HUDEP-2 (cell line): ENCODE measurements around the gene RPL36AL.
"Not testable (repeated sequence)": the region's sequence is repeated elsewhere in the genome, so short reads cannot be mapped to it uniquely, and the experiment has no call there.

Experiments
- DNase-seq, 76 experiments: peaks; one replicate each; lab custom pipeline; 2025; ENCODE audit not compliant: unreplicated experiment in 76 of 76; lab: John Stamatoyannopoulos, UW

RPL36AL gene

DNA sequence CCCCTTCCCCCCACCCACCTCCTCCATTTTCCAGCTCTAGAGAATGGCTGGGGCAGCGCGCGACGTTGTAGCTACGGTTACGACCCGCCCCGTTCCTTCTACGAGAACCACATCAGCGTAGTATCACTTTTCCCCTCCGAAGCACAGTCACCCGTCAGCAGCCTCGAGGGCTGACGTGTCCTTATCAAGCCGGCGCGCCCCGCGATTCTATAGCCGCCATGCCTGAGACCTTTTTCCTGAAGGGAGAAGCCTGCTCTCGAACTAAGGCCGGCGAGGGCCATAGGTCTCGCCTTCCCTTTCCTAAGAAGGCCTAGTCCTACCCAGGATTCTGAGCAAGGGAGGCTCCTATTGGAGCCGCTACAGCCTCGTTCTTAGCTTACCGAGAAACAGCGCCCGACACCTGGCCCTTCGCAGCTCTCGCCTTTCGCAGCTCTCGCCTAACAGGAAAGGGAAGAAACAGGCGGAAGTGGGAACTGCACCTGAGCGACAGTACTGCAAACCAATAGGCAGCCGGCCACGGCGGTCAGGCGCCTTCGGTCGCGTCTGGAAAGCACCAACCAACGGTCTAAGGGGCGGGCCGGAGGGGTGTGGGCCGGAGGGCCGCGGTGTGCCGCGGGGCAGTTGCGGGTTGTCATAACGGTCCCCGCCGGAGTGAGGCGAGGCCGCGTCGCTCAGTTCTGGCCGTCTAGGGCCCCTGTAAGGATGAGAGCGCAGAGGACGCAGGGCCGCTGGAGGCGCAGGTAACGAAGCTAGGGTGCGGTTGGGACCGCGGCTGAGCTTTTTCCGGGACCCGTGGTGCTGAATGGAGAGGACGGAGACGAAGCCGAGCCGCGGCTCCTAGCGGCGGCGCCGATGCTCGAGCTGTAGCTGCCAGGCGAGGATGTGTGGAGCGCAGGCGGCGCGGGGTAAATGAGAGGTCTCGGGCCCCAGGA lies at the start of gene RPL36AL, which contains the start of gene MGAT2:
Gene RPL36AL (minus strand): TSS at position 445 of the 932 bp plus-strand sequence. CDS start 1,522 bp downstream, outside the sequence.
Gene MGAT2 (plus strand): TSS at position 618 of the 932 bp plus-strand sequence. CDS start 470 bp downstream, outside the sequence.
- peak in 75 of 76 experiments; percentile 66 to 98 (median 94) for DNase-seq

DNA sequence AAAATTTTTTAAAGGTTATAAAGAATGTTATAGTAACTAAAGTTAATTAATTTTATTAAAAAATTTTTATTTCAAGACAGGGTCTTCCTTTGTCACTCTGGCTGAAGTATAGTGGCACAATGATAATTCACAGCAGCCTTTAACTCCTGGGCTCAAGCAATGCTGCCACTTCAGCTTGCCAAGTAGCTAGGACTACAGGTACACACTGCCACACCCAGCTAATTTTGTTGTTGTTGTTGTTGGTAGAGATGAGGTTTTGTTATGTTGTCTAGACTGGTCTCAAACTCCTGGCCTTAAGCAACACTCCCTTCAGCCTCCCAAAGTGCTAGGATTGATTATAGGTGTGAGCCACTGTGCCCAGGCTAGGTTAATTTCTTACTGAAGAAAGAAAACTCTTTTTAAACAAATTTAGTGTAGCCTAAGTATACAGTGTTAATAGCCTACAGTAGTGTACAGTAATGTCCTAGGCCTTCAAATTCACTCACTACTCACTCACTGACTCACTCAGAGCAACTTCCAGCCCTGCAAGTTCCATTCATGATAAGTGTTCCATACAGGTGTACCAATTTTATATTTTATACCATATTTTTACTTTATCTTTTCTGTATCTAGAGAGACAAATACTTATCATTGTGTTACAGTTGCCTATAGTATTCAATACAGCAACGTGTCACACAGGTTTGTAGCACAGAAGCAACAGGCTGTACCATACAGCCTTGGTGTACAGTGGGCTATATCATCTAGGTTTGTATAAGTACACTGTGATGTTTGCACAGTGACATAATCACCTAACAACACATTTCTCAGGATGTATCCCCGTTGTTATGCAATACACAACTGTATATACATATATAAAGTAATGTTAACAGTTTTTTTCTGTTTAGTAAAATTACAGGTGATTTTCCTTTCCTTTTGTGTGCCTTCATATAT lies 39.4 kb upstream of the RPL36AL start:
- no peak for DNase-seq

DNA sequence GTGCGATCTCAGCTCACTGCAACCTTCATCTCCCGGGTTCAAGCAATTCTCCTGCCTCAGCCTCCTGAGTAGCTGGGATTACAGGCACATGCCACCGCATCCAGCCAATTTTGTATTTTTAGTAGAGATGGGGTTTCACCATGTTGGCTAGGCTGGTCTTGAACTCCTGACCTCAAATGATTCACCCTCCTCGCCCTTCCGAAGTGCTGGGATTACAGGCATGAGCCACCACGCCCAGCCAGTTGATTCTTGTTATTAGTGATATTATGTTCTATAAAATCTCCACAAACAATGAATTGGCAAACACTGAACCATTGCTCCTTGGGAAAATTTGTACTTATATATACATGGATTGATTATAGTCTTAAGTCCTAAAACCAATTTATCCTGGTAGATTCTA lies 37.1 kb upstream of the RPL36AL start:
- not testable (repeated sequence) for DNase-seq

DNA sequence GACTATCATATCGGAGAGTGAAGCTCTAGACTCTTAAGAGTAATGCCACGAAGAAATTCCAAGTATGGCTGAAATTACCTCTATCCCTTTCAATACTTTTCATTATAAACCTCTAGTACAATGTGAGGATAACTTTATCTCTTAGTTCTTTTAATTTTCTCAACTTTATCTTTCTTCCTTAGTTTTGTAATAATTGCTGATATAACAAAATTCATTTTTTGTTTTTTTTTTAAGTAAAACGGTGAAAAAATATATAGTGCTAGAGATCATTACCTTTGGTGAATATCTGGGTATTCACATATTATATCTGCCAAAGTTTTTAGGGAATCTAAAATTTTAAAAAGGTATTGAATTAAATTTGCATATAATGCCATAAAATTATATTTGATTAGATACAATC lies 34.1 kb upstream of the RPL36AL start:
- DNase-seq: no peak

DNA sequence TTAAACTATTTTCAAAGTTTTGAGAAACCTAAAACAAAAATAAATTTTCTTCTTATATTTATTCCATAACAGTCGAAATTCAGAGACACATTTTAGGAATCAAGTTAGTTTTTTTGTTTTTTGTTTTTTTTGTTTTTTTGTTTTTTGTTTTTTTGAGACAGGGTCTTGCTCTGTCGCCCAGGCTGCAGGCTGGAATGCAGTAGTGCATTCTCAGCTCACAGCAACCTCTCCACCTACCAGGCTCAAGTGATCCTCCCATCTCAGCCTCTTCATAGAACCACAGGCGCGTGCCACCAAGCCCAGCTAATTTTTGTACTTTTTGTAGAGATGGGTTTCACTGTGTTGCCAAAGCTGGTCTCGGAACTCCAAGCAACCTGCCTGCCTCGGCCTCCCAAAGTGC lies 33.1 kb upstream of the RPL36AL start:
- DNase-seq: no peak

DNA sequence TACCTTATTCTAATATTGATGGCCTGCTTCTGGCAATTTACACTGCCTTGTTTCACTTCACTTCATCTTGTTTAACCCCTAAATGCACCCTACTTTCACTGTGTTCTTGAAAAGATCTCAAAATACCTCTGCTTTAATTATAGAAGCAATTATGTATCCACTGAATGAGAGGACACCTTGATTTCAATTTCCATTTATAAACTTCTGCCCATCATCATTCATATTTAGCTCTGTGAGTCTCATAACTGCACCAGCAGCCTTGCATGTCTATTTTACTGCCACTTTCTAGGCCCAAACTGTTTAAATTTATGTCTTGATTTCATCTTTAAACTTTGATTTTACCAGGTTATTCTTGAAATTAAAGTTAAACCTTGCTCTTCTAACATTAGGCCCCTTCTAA lies 21.7 kb upstream of the RPL36AL start:
- DNase-seq: no peak

DNA sequence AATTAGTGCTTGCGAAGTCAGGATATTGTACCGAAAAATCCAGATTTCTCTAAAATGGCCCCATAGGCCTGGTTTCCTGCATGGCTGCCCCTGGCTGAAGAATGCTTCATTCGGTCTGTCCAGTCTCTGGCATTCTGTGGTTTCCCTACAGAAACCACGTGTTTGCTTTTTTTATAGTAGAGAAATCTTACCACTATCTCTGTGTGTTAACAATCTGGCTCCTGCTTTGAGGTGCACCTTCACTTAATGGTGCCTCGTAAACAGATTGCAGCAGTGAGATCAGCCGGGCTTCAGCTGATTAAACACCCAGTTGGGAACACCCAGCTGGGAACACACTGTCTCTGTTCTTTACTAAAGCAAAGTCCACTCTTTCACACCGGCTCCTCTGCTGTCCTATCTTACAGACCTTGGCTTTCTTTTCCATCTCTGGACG lies 21.3 kb upstream of the RPL36AL start:
- DNase-seq: peak in 3 of 76 experiments; percentile 10 to 16 (median 13)

DNA sequence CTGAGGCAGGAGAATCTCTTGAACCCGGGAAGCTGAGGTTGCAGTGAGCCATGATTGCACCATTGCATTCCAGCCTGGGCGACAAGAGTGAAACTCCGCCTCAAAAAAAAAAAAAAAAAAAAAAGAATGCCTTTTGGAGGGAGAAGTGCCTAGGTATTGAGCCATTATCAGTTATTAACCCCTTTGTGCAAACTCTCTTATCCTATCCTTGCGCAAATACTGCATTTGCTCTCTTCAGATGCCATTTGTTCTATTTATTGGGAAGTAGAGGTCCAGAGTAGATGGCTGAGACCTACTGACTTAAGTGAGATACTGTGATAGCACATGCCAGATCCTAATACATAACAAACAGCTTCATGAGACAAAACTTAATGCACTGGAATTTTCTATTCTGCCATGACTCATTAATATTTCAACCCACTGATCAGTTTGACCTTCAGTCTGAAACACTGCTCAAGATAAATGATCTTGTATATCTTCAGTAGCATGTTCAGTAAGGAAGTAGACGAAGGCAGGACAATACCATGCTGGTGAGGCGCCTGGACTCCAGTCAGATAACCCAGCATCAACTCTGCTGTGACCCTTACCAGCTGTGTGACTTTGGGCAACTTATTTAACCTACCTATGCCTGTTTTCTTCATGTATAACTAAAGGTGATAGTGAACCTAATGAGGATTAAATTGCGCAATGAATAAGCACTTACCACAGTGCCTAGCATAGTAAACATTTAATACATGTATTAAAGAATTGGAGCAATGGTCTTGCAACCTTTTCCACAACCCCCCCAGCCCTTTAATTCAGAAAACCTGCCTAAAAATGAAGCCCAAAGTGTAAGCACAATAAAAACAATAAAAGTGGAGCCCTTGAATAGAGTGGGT lies 20.4 kb upstream of the RPL36AL start:
- DNase-seq: no peak

DNA sequence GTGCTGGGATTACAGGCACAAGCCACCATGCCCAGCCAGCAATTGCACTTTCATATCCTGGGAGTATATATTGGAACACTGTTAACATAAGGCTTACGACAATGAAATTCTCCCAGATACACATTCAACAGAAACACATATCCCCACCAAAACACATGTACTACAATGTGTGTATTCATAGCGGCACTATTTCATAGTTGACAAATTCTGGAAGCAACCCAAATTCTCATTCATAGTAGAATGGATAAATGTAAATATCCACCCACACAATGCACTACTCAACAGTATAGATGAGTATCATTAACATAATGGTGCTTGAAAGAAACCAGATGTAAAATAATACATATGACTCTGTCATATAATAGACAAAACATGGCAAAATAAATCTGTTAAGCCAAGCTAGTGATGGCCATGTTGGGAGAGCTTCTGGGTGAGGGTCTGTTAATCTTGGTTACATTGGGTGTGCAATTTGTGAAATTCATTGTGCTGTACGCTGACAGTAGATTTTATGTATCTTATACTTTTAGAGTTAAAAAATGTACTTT lies 17.2 kb upstream of the RPL36AL start:
- no peak for DNase-seq

DNA sequence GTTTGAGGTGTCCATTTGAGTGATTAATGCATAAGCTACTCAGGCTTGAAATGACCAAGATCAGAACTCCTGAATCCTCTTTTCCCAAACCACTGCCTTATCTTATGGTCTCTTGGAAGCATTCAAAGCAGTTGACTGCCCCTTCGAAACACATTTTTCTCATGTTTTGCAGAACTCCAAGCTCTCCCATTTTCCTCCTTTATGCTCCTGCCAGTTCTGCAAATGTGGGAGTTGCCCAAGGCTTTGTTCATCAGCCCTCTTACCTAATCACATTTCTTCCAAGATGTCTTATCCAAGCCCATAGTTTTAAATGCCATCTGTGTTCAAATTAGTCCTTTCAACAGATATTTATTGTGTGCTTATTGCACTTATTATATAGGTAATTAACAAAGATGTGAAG lies 16.4 kb upstream of the RPL36AL start:
- DNase-seq: no peak

DNA sequence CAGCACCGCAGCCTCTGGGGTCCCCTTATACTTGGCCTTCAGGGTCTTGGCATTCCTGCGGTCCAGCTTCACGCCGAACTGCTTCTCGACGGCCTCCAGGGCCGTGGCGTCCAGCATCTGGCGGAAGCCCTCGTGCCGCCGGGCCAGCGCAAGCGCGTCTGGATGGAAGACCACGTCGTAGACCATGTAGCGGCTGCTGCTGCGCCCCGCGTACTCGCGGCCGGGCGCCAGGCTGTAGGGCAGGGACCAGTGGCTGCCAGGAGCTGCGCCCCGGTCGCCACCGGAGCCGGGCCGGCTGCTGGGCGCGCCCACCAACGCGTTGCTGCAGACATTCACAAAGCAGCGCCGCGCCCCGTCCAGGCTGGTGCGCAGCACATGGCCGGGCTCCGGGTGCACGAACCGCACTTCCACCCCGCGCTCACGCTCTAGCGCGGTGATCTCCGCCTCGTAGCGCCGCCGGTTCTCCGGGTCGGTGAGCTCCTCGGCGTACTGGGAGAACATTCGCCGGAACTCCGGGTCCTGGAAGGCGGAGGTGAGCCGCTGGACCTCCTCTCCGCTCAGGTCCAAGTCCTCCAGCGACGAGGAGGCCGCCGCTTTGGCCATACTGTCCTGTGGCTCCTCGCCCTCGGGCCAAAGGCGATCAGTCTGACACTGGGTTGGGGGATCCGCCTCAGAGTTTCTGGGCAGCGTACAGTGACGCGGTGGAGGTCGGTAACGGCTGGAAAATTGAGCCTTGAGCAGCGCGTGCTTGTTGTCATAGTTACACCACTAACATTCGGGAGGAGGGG lies 14.3 kb upstream of the RPL36AL start, which contains the start of gene DNAAF2:
Gene DNAAF2 (minus strand): TSS at position 698 of the 788 bp plus-strand sequence. CDS start 95 bp downstream, at position 603.
- DNase-seq: peak in 60 of 76 experiments; percentile 17 to 83 (median 51)

DNA sequence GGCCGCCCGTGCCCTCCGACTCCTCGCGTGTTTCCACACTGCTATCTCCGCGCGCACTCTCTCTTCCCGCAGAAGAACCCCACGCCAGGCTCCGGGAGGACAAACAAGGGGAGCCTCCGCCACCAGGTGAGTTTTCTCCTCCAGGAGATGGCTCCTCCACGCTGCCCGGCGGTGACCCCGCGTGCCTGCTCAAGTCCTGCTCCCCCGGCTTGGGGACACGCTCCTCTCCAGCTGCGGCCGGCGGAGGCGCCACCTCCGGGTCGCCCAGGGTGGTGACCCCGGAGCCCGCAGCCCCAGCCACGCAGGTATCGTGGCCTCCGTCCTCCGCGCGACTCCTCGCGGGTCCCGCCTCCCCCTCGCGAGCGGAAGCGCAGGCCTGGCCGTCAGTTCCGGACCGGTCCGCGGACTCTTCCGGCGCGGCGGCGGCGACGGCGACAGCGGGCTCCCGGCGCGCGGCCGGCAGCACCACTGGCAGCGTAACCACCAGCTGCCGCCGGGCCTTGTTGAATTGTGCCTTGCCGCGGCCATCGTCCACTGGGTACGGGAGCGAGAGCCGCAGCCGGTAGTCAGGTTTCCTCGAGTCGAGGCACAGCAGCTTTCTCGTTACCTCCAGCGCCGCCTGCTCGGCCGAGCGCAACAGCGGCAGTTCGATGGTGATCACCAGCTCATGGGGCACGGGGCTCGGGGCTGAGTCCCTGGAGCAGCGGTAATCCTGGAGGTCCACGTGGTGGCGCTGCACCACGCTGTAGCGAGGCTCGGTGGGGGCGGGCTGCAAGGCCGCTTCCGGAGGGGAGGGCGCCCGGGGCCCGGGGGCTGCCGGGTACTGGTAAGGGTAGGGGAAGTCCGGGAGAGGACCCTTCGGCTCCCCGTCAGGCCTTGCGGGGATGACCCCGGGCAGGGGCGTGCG lies 13.5 kb upstream of the RPL36AL start:
- DNase-seq: peak; percentile 17 to 91 (median 82)

DNA sequence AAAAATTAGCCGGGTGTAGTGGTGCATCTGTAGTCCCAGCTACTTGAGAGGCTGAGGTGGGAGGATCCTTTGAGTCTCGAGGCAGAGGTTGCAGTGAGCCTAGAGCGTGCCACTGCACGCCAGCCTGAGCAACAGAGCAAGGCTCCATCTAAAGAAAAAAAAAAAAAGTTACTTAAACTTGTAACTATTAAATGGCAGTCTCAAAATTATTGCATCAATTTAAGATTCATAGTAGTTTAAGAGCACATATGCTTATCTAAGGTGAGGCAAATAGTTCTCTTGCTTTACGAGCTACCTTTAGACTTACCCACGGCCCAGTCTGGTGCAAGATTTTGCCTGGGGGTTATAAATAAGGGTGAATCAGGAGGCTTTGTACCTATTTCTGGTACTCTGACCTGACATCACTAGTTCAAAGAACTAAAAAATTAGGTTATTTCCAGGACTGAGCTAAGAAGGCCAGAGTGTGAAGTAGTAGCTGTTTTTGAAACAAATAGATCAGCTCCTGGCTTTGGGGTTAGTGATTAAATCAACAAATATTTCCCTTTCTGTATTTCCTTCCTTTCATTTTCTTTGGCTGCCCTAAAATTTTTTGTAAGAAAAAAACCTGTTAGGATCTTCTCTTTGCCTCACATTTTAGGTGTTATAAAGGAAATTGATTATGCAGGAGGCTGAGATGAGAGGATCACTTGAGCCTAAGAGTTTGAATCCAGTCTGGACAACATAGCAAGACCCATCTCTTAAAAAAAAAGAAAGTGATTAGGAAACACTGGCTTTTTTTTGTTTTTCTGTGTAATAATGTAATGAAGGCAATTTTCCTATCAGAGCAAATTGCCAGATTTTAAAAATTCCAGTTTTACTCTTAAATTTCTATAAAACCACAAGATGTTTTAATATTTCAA lies 3.8 kb upstream of the RPL36AL start:
- no peak for DNase-seq

DNA sequence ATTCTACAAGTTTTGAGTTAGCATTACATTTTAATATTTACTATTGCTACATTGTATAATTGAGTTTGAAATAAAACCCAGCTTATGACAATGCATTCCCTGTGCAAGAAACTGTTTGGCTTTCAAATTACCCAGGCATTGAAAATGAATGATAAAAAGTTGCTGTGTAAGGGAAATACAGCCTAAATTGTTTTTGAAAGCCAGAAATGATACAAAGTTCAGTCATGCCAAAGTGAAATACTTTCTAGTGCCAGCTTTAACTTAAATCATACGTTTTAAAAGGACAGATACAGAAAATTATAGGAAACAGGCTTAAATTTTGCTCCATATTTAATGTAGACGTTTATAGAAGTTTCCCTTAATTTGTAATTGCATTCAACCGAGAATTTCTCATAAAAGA lies 3.0 kb upstream of the RPL36AL start:
- DNase-seq: no peak

DNA sequence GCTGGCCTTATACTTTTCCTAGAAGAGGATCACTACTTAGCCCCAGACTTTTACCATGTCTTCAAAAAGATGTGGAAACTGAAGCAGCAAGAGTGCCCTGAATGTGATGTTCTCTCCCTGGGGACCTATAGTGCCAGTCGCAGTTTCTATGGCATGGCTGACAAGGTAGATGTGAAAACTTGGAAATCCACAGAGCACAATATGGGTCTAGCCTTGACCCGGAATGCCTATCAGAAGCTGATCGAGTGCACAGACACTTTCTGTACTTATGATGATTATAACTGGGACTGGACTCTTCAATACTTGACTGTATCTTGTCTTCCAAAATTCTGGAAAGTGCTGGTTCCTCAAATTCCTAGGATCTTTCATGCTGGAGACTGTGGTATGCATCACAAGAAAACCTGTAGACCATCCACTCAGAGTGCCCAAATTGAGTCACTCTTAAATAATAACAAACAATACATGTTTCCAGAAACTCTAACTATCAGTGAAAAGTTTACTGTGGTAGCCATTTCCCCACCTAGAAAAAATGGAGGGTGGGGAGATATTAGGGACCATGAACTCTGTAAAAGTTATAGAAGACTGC lies 1.7 kb upstream of the RPL36AL start:
- no peak for DNase-seq

DNA sequence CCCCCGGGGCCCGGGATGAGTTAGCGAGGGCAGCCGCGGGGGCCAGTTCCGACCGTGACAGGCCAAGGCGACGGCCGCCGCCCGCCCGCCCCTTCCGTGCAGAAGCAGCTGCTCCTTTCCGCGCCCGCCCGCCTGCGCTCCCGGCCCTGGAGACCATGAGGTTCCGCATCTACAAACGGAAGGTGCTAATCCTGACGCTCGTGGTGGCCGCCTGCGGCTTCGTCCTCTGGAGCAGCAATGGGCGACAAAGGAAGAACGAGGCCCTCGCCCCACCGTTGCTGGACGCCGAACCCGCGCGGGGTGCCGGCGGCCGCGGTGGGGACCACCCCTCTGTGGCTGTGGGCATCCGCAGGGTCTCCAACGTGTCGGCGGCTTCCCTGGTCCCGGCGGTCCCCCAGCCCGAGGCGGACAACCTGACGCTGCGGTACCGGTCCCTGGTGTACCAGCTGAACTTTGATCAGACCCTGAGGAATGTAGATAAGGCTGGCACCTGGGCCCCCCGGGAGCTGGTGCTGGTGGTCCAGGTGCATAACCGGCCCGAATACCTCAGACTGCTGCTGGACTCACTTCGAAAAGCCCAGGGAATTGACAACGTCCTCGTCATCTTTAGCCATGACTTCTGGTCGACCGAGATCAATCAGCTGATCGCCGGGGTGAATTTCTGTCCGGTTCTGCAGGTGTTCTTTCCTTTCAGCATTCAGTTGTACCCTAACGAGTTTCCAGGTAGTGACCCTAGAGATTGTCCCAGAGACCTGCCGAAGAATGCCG lies 872 bp upstream of the RPL36AL start:
- DNase-seq: peak in 47 of 76 experiments; percentile 23 to 68 (median 45)
